IPS-NIHi11 (cell line): ENCODE results near the gene IL4R.
"Not testable (repeated sequence)": the region's sequence is repeated elsewhere in the genome, so short reads cannot be mapped to it uniquely, and the experiment has no call there.

Experiments
- DNase-seq: peaks from one replicate; pipeline ENCODE4 v3.0.0; 2012; ENCODE audit warnings: mixed read lengths, low spot score

IL4R gene

DNA sequence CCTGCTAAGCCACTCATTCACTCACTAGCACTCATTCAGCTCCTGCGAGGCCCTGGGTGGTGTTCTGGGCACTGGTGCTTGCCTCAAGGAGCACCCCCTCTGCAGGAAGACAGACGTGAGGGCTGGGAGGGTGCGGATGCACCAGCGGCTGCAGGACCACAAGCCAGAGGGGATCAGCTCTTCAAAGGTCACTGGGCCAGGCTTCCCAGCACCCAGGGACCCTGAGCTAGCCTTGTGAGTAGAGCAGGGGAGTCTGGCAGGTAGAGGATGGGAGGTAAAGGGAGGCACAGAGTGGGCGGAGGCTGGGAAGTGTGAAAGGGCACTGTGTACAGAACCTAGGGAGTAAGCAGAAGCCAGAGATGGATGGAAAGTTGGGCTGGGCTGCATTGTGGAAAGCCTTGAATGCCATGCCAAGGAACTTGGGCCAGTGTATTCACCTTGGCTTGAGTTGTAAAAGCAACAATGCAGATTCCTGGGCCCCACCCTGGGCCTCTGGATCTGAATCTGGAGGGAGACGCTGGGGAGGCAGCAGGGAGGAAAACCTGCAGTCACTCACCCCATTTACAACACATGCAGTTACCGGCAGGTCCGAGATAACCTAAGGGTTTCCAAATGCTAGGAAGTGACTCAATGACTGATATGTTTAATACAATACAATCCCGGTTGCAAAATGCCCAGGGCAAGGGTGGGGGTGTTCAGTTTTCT lies 1.7 kb downstream of the IL4R start:
- no peak for DNase-seq

DNA sequence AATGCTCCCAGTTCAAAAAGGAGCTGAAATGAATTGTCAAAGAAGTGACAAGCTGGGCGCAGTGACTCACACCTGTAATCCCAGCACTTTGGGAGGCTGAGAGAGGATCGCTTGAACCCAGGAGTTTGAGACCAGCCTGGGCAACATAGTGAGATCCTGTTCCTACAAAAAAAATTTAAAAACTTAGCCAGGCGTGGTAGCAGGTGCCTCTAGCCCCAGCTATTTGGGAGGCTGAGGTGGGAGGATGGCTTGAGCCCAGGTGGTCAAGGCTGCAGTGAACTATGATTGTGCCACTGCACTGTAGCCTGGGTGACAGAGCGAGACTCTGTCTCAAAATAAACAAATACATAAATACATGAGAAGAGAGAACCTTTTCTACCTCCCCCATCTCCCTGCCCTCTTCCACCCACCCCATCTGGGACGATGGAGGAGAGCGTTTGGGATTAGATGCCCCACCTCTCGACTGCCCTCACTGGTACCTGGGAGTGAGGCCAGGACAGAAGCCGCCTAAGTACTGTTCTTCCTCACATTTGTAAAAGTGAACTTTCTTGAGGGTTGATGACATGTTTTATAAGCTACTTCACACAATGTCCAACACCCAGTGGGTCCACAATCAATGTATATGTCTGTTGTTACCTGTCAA lies 2.4 kb downstream of the IL4R start:
- DNase-seq: no peak

DNA sequence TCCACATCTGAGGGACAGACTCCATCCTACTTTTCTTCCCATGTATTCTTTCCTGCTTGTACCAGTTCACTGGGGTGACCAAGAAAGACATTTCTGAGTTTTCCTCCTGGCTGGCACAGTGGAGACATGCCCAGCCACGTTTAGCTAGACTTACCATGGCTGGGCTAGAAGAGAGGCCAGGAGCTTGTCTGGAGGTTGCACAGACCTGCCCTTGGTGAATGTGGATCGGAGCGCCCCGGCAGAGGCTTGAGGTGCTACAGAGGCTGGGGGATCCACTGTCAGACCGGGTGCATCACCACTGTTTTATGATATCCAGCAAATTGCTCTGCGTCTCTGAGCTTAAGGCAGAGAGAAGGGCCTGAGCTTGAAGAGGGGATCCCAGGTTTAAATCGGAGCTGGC lies 3.5 kb downstream of the IL4R start:
- no peak for DNase-seq

DNA sequence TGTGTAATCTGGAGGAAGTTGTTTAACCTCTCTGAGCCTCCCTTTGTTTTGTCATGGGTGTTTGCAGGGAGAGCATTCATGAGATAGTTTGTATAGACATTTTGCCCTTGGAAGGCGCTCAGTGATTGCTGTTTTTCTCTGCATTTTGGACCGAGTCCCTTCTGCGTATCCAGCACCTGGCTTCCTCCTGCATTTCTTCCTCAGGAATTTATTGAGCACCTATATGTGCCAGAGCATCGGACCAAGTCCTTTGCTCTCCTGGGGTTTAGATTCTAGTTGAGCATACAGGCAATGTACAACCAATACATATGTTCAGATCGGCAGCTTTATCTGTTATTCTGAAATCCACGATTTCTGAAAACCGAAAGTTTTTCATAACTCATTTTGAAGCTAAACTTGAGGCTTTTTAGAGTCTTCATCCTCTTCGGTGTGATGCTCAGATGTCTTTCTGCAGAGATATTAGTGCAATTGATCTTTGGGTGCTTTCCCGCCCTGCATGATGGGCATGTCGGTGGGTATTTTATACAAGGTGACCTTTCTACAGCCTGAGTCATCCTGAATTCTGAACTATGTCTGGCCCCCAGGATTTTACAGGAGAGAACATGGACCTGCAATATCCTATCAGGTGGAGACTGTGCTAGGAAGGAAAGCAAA lies 4.1 kb downstream of the IL4R start:
- no peak for DNase-seq

DNA sequence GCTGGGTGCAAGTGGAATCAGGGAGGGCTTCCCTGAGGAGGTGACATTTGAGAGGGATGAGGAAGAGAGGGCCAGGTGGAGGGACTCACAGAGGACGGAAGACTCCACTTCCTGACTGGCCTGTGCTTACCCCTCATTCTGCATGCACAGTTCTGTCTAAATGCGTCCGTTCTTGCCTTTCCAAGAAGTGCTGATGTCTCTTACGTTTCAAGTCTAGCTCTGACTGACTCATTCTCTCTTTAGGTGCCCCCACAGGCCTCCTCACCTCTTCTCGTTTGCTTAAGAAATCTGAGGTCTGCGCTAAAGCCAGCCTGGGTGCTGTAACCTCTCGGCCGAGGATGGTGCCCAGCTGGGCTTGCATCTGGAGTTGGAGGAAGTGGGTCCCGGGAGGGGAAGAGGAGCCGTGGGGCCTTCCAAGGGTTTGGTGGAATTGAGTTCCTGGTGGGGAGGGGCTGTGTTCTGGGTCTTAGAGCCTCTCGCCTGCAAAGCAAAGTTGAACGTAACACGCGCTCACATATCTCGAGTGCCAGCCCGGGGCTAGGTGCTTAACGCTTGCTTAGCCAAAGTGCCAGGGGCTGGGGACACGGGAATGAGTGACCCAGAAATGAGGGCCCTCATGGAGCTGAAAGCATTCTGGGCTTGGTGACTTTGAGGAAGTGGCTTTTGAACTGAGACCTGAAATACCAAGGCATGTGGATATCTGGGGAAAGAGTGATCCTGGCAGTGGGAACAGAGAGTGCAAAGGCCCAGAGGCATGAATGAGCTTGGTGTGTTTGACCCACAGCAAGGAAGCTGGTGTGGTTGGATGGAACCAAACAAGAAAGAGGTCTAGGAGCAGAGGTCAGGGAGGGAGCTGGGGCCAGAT lies 4.8 kb downstream of the IL4R start:
- DNase-seq: no peak

DNA sequence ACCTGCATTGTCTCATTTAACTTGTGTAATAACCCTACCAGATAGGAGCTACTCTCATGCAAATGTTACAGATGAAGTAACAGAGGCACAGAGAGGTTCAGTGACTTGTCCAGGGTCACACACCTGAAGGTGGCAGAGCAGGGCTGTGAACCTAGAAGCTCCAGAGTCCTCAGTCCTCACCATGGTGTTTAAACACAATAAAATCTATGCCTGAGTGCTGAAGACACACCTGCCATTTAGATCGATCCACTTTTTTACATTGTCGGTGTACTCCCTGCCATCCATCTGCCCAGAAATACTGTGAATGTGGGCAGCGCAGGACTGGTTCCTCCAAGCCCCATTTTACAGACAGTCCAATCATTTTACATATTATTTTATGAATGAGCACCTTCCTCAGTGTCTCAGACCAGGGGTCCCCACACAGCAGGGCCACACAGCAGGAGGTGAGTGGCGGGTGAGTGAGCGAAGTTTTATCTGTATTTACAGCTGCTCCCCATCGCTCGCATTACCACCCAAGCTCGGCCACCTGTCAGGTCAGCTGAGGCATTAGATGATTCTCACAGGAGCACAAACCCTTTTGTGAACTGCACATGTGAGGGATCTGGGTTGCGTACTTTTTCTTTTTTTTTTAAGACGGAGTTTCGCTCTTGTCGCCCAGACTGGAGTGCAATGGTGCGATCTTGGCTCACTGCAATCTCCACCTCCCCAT lies 5.6 kb downstream of the IL4R start:
- DNase-seq: no peak

DNA sequence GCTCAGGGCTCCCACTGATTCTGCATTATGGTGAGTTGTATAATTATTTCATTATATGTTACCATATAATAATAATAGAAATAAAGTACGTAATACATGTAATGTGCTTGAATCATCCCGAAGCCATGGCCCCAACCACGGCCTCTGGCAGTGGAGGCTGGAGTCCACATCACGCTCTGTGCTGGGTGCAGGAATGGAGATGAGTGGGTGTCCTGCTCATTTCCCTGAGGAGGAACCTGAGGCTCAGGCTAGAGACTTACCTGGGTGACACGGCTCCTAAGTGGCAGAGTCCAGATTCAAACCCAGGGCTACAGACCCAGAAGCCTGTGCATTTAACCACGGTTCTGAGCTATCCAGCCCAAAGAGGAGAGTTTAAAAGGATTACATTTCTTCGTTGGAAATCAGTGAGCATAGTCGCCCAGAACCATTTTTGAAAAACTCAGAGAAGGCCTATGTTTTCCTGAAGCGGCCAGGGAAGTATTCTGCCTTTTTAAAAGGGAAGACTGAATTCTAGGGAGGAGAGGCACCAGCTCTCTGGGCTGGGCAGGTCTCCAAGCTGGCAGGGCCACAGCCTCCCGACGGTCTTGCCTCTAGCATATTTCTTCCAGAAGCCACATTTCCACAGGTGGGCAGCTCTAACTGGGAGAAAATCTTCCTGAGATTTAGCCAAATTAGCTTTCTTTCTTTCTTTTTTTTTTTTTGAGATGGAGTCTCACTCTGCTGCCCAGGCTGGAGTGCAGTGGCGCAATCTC lies 6.7 kb downstream of the IL4R start:
- no peak for DNase-seq

DNA sequence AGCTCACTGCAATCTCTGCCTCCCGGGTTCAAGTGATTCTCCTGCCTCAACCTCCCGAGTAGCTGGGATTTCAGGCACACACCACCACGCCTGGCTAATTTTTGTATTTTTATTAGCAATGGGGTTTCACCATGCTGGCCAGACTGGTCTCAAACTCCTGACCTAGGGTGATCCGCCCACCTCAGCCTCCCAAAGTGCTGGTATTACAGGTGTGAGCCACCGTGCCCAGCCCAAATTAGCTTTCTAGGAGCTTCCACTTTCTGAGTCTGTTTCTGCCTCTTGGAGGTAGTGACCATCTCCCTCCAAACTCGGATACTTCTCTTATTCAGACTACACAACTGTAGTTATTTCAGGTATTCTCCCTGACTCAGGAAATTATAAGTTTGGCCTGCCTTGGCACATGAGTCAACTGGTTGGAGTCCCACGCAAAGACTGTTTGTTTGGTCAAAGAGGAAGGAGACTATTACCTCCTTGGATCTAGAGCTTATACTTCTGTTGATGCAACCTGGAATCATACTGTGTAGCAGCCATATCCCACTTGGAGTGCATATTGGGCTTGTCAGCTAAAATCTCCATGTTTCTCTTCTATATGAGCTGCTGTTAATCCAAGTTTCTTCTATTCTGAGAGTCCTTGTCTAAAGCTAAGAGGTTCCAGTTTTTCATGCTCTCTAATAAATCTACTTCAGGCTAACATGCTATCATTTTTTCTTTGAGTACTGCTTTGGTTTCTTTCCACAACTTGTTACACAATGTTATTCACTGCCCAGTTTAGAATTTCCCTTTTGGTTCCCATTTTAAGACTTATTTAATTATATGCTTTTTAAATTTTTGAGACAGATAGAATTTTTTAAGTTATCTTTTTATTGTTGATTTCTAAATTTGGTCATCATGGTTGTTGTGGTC lies 7.5 kb downstream of the IL4R start:
- DNase-seq: no peak

DNA sequence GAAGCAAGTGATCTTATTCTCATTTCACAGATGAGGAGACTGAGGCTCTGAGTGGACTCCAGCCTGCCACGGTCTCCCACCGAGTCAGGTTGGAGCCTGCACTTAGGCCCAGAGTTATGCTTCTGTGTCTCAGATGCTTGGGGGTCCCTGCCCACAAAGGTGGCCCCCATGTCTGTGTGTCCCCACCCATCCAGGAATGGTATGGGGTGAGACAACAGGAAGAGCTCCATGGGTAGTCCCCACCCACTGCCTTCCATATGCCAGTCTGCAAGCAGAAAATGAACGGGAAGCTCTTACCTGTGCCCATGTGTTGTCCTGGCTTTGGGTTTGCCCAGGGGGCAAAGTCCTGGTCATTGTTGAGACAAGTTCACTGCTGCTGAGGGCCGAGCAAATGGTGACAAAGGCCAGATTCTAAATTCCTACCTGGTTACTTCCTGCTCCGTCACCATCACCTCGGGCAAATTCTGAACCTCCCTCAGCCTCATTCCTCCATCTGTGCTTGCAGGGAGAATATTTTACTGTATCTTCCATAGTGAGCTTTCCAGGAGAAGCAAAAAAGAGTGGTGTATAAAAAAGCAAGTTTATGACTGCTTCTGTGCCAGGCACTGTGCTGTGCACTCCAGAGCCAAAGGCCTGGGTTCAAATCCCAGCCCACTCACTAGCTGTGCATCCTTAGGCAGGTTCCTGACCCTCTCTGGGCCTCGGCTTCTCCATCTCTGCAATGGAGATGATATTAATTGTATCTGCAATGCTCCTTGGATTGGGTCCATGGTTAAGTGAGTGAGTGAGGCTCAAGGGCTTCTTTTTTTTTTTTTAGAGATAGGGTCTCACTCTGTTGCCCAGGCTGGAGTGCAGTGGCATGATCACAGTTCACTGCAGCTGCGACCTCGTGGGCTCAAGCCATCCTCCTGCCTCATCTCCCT lies 9.3 kb downstream of the IL4R start:
- no peak for DNase-seq

DNA sequence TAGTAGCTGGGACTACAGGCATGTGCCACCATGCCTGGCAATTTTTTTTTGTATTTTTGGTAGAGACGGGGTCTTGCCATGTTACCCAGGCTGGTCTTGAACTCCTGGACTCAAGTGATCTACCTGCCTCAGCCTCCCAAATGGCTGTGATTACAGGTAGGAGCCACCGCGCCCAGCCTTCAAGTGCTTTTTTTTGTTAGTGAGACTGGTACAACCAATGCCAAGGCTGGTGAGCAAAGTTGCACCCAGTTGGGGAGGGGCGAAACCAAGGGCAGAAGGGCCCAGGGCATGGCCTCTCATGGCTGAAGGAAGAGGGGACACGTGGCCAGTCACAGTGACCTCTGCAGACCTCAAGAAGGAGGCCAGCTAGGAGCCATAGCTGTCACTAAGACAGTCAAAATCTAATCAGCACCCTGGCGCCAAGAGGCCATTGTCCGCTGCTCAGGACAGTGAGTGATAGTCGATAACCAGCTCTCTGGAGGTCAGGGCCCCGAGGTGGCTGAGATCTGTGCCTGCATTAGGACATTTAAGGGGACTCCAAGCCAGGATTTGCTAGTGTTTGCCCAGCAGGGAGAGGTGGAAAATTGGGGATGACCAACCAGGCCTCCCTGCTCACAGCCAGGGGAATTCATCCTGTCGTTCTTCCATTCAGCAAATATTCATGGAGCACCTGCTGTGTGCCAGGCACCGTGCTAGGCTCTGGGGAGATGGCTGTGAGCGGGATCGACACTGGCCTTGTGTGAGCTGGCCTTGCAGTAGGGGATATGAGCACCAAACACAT lies 10.2 kb downstream of the IL4R start:
- DNase-seq: no peak

DNA sequence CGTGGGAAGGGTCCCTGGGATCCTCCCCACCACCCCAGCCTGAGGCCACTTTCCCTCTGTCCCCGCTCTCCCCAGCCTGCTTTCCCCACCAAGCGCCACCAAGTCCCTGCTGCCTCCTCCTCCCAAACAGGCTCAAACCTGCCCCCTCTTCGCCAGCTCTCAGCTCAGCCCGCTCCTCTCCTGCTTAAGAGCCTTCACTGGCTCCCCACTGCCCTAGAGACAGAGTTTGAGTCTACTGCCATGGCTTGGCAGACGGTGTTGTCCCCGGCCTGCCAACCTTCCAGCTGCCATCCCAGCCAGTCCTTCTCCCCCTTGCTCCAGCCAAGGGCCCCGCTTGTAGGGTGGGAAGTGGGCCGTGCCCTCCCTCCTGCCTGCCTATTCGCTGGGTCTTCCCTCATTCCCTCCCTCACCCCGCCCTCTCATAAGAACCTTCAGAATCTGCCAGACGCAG lies 11.1 kb downstream of the IL4R start:
- DNase-seq: peak; percentile 66

DNA sequence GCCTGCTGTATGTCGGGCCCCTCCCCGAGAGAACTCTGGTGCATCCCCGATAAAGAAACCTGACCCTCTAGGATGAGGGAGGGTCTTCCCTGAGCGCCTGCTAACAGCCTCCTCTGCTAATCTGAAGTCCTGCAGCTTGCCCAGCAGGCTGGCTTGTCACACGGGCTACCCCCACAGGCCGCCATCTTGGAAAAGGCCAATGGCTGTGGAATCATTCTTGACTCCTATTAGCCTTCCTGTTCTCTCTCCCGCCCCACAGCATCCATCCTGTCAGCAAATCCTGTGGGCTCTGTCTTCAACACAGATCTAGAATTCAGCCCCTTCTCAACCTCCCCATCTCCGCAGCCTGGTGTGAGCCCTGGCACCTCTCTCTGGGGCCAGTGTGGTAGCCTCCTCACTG lies 12.0 kb downstream of the IL4R start:
- no peak for DNase-seq

DNA sequence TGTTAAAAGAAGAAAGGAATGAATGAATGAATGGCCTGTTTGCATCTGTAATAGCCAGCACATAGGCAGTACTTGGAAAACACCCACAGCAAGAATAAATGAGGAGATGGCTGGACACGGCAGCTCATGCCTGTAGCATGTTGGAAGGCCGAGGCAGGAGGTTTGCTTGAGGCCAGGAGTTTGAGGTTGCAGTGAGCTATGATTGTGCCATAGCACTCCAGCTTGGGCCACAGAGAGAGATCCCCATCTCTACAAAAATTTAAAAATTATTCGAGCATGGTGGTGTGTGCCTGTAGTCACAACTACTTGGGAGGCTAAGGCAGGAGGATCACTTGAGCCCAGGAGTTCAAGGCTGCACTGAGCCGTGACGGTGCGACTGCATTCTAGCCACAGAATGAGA lies 12.5 kb downstream of the IL4R start:
- no peak for DNase-seq

DNA sequence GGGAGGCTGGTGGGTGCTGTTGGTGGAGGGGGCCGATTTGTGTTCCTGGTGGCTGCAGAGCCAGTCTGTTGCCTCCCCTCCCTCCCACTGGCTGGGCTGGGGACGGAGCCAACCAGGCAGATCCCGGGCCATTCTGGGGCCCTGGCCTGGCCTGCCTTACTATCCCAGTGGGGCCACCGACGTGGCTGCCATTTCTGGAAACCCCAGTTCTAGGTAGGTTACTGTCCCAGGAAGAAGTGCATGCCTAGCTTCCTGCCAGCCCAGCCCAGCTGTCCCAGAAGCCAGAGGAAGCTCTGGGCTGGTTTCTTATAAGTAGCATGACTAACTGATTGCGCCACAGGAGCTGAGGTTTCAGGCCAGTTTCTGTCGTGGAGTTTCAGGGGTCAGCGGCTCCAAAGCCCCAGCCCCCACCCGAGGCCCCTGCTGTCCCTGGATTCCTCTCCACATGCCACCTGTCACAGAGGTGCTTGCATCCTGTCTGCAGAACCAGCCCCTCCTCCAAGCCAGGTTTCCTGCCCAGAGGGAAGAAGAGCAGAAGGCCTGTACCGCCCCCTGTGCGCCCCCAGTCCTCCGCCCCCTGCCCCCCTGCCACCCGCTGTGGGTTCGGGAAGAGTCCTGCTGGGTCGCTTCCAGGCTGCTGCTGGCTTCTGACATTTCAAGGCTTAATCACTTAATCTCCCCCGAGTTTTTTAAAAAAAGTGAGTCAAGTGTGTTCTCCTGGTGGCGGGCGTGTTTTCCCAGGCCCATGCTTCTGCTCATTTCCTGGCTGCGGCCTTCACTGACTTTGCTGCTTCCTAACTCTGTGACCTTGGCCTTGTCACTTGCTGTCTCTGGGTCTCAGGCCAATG lies 13.2 kb downstream of the IL4R start:
- peak; percentile 85 for DNase-seq

DNA sequence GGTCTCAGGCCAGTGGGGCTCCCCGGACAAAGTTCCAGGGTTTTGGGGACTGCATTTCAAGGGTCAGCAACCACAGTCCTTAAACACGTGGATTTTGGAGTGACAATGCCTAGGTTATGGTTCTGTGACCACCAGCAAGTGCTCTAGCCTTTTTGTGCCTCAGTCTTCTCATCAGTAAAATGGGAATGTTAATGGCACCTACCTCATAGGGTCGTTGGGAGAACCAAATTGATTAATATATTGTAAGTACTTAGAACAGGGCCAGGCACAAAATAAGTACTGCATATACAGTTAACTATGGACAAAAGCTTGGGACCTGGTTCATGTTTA lies 13.8 kb downstream of the IL4R start:
- no peak for DNase-seq

DNA sequence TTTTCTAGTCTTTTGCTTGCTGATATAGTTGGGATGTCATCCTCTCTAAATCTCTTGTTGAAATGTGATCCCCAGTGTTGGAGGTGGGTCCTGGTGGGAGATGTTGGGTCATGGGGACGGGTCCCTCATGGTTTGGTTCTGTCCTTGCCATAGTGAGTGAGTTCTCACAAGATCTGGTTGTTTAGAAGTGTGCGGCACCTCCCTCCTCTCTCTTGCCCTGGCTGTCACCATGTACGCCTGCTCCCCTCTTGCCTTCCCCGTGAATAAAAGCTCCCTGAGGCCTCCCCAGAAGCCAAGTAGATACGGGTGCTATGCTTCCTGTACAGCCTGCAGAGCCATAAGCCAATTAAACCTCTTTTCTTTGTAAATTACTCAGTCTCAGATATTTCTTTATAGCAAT lies 15.2 kb downstream of the IL4R start:
- DNase-seq: no peak

DNA sequence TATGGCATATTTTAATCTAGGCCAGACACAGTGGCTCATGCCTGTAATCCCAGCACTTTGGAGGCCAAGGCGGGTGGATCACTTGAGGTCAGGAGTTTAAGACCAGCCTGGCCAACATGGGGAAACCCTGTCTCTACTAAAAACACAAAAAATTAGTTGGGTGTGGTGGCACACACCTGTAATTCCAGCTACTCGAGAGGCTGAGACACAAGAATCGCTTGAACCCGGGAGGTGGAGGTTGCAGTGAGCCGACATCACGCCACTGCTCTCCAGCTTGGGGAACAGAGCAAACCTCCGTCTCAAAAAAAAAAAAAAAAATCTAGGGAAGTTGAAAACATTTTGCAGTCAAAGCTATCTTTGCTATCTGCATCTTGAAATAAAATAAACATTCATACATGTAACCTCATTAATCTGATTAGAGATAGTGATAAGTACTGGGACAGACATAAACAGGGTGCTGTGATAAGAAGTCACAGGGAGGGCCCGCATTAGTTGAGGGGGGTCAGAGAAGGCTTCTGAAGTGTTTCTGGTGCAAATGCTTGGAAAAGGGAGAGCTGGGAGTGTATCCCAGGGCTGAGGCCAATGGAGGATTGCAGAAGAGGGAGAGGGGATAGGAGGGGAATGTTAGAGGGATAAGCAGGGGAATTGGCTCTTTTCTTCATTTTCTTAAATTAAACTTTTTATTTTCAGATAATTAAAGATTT lies 15.8 kb downstream of the IL4R start:
- not testable (repeated sequence) for DNase-seq
